HL-60 (cell line): Measurements from ENCODE around the gene TGFB1.

Source experiments
- DNase-seq, 2 experiments: peaks; one replicate each; pipeline ENCODE4 v3.0.0-alpha.2; 2010 to 2020; ENCODE audit warnings: low read depth in 1 of 2, low spot score in 1 of 2
- H3K27ac ChIP-seq: fragments of 250-450 bp; sonication (Bioruptor Pico); replicated peaks from 2 replicates; pipeline ENCODE4 v1.5.1; 2020; ENCODE audit warnings: mild to moderate bottlenecking, moderate library complexity
- H3K27me3 ChIP-seq: fragments of 250-450 bp; sonication (Bioruptor Pico); 2 replicates; pipeline ENCODE4 v1.5.1; 2021; ENCODE audit warnings: mild to moderate bottlenecking, moderate library complexity; ENCODE audit not compliant: insufficient read depth, poor library complexity, severe bottlenecking
- H3K4me3 ChIP-seq: replicated peaks from 2 replicates; pipeline ENCODE4 v1.5.1; 2011; ENCODE audit warnings: mild to moderate bottlenecking, control low read depth, low read length; ENCODE audit not compliant: insufficient read depth
- CTCF ChIP-seq: IDR thresholded peaks from one replicate; pipeline ENCODE4 v1.5.1; 2011; ENCODE audit warnings: low read length, control low read depth, inconsistent platforms; ENCODE audit not compliant: insufficient read depth
- GABPA ChIP-seq: IDR thresholded peaks from 2 replicates; pipeline ENCODE4 v1.6.1; 2012; ENCODE audit warnings: low read depth
- POLR2AphosphoS5 ChIP-seq: IDR thresholded peaks from 2 replicates; pipeline ENCODE4 v1.6.1; 2012; ENCODE audit warnings: low read depth
- REST ChIP-seq: IDR thresholded peaks from 2 replicates; pipeline ENCODE4 v1.6.1; 2012; ENCODE audit warnings: low read depth; ENCODE audit not compliant: insufficient replicate concordance
- SPI1 ChIP-seq: IDR thresholded peaks from 2 replicates; pipeline ENCODE4 v1.6.1; 2012; ENCODE audit warnings: low read depth, mild to moderate bottlenecking, borderline replicate concordance

TGFB1 gene

GRCh38 chr19:41399525-41399924 is 45.8 kb upstream of the TGFB1 start:
- Histone ChIP-seq H3K4me3 (no peak overlapping the region), H3K27ac (no peak overlapping the region), H3K27me3 (no peaks in the 10 kb centered on the region)
- DNase-seq, result no peak
- TF ChIP-seq SPI1, result no peak
- no peak for TF ChIP-seq CTCF
- TF ChIP-seq GABPA, result no peak
- TF ChIP-seq POLR2AphosphoS5, result no peak
- no peak for TF ChIP-seq REST

- Histone ChIP-seq H3K27me3 (no peaks in the 10 kb centered on the region), H3K4me3 (peak overlapping the region; percentile 79), H3K27ac (no peak overlapping the region; the same call in 1 of the 2 replicates)
- no peak for DNase-seq
- TF ChIP-seq SPI1, result no peak
These were observed 45.4 kb upstream of the TGFB1 start for GRCh38 chr19:41399091-41399490.

GRCh38 chr19:41398598-41398997 is 44.9 kb upstream of the TGFB1 start:
- TF ChIP-seq GABPA, result no peak
- no peak for TF ChIP-seq SPI1
- TF ChIP-seq CTCF, result no peak
- no peak for TF ChIP-seq REST
- TF ChIP-seq POLR2AphosphoS5, result no peak
- DNase-seq, result no peak
- H3K27ac ChIP-seq, result peak overlapping the region; percentile 98
- peak overlapping the region; percentile 79 for H3K4me3 ChIP-seq
- H3K27me3 ChIP-seq, result no peaks in the 10 kb centered on the region

- H3K27me3 ChIP-seq, result no peaks in the 10 kb centered on the region
- TF ChIP-seq POLR2AphosphoS5 (no peak), GABPA (no peak), SPI1 (no peak), REST (no peak), CTCF (no peak)
- H3K4me3 ChIP-seq, result peak overlapping the region; percentile 79
- peak overlapping the region; percentile 98 for H3K27ac ChIP-seq
- DNase-seq, result no peak
These were observed 44.3 kb upstream of the TGFB1 start for GRCh38 chr19:41398050-41398418.
